HG03159 (cell line): ENCODE data around the gene CACNA2D2.
A peak's percentile ranks its signal among the peaks of the same experiment; 100 is the strongest.
"Not testable (repeated sequence)": the region's sequence is repeated elsewhere in the genome, so short reads cannot be mapped to it uniquely, and the experiment has no call there.

ENCODE experiments used
- ATAC-seq: cut with Tn5 transposase; IDR thresholded peaks from one replicate; pipeline ENCODE4 v1.9.1; 2021; ENCODE audit warnings: mild to moderate bottlenecking, moderate library complexity; ENCODE audit not compliant: unreplicated experiment

CACNA2D2 gene

GRCh38 chr3:50530001-50530970, 26.9 kb upstream of the CACNA2D2 start:
- ATAC-seq, result no peak

GRCh38 chr3:50525987-50526386, 22.6 kb upstream of the CACNA2D2 start:
- ATAC-seq, result no peak

- ATAC-seq, result no peak
Observed at GRCh38 chr3:50525191-50525910, 21.9 kb upstream of the CACNA2D2 start.

- ATAC-seq, result no peak
Observed at GRCh38 chr3:50524746-50525145, 21.3 kb upstream of the CACNA2D2 start.

GRCh38 chr3:50523279-50523811, 19.9 kb upstream of the CACNA2D2 start:
- ATAC-seq, result no peak

- ATAC-seq, result no peak
Observed at GRCh38 chr3:50521572-50521971, 18.1 kb upstream of the CACNA2D2 start.

GRCh38 chr3:50520849-50521248, 17.4 kb upstream of the CACNA2D2 start:
- ATAC-seq, result no peak

GRCh38 chr3:50519471-50520089, 16.1 kb upstream of the CACNA2D2 start:
- ATAC-seq, result peak; percentile 61

GRCh38 chr3:50518436-50518835, 15.0 kb upstream of the CACNA2D2 start:
- ATAC-seq, result no peak

- no peak for ATAC-seq
Observed at GRCh38 chr3:50517721-50518206, 14.3 kb upstream of the CACNA2D2 start.

- ATAC-seq, result no peak
Observed at GRCh38 chr3:50516440-50516871, 13.0 kb upstream of the CACNA2D2 start.

- no peak for ATAC-seq
Observed at GRCh38 chr3:50515565-50516439, 12.4 kb upstream of the CACNA2D2 start.

- ATAC-seq, result not testable (repeated sequence)
Observed at GRCh38 chr3:50512908-50513307, 9.5 kb upstream of the CACNA2D2 start.

GRCh38 chr3:50512131-50512530, 8.7 kb upstream of the CACNA2D2 start:
- ATAC-seq, result no peak

- no peak for ATAC-seq
Observed at GRCh38 chr3:50510325-50510724, 6.9 kb upstream of the CACNA2D2 start.

GRCh38 chr3:50509715-50510114, 6.3 kb upstream of the CACNA2D2 start:
- ATAC-seq, result no peak

- no peak for ATAC-seq
Observed at GRCh38 chr3:50508821-50509220, 5.4 kb upstream of the CACNA2D2 start.

- no peak for ATAC-seq
Observed at GRCh38 chr3:50506169-50506568, 2.7 kb upstream of the CACNA2D2 start.

GRCh38 chr3:50504681-50505080, 1.2 kb upstream of the CACNA2D2 start:
- ATAC-seq, result no peak
